GM11168 (cell line): ENCODE results near the gene ZNF354C.
"Not testable (repeated sequence)": the region's sequence is repeated elsewhere in the genome, so short reads cannot be mapped to it uniquely, and the experiment has no call there.

Experiments
- in situ Hi-C: fragments of 300-500 bp; cut with MboI; formaldehyde crosslinking; loops from one replicate; pipeline ENCODE4 v1.12.0; 2022; ENCODE audit warnings: low sequenced_read_pairs; ENCODE audit not compliant: unreplicated experiment

The ZNF354C gene

DNA sequence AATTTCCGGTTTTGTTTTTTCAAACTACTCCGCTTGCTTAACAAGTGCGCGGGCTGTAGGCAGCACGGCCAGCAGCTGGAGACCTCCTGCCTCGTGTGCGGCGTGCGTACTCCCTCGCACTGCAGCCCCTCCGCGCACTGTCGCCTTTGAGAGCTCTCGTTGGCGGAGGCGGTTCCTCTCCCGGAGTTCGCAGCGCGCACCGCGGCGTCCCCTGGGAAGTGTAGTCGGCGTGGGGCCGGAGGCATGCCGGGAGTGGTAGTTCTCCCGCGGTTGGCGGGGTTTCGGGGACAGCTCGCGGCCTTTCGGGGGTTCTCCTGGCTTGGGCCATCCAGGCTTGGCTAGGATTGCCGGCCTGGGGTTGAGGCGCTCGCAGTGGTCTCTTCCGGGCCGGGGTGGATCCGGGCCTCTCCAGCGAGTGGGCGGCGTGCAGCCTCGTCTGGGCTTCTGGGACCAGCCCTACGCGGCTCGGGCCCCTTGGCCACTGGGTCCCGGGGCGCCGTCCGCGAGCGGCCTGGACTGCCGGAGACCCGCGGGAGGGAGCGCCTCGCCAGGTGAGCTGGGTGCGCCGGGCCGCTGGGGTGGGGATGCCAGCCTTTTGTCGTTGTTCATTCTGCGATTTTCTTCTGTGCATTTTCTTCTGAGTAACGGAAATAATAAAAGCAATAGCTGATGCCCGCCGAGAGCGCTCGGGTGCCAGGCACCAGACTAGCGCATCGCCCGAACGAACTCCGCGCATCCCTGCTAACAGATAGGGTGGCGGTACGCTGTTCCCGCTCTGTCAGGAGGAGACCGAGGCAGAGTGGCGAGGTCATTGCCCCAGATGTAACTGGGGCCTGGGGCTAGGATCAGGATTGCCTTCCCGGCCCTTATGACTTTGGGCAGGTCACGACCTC, at the start of gene ZNF354C:
Gene ZNF354C, plus strand, starts transcription at position 258 of the 893 bp plus-strand sequence. CDS start 1,696 bp downstream, outside the sequence.
- in situ Hi-C loops, result no loop called here

DNA sequence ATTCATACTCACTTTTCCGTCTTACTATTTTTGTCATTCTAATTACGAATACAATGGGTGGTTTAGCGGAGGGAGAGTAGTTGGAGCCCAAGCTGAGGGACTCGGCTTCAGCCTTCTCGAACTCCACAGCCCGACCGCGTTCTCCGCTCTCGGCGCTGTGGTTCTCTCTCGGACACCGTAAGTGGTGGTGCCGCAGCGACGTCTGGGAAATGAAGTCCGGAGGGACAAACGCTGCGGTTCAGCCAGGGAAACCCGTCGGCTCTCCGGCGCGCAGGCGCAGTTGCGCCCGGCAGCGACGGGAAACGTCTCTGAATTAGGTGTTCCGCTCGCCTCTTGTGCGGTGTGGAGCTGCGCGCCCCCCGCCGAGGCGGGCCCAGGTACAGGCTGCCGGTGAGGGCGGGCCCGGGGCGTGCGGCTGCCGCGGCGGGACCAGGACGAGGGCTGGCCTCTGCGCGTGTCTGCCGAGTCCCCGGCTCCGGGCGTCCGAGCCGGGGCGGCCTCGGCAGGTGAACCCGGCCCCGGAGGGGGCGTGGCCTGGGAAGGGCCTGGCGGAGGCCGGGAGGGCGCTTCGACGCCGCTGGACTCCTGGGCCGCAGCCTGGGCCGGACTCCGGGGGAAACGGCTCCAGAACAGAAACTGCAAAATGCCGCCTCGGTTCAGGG, 36.5 kb upstream of the ZNF354C start, which contains the start of gene ZNF879:
Gene ZNF879, plus strand, starts transcription at position 277 of the 662 bp plus-strand sequence. CDS start 1,201 bp downstream, outside the sequence.
- in situ Hi-C loops, result no loop called here

DNA sequence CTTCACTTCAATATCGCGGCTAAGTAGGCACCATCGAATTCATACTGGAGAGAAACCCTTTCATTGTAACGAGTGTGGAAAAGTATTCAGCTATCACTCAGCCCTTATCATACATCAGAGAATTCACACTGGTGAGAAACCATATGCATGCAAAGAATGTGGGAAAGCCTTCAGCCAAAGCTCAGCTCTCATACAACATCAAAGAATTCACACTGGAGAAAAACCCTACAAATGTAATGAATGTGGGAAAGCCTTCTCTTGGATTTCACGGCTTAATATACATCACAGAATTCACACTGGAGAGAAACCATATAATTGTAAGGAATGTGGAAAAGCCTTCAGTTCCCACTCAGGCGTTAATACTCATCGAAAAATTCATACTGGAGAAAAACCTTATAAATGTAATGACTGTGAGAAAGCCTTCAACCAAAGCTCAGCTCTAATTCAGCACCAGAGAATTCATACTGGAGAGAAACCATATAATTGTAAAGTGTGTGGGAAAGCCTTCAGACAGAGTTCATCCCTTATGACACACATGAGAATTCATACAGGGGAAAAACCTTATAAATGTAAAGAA, 27.1 kb upstream of the ZNF354C start:
- in situ Hi-C loops, result no loop called here

DNA sequence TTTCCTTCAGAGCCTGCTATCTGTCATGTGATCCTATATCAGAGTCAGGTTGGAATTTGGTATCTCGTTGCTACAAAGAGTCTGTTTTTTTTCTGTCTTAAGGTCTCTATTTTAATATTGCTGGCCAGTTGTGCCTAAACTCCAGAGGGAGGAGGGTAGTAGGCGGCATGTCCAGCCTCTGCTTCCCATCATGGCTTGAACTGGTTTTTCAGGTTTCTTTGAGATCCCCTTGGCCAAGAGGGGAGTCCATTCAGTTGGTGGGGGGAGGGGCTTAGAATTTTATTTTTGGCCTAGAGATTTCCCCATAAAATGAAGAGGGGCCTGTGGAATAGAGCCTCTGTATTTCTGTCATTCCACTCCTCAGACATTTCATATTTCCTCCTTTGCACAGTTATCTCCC, 15.4 kb upstream of the ZNF354C start:
- in situ Hi-C loops, result no loop called here

DNA sequence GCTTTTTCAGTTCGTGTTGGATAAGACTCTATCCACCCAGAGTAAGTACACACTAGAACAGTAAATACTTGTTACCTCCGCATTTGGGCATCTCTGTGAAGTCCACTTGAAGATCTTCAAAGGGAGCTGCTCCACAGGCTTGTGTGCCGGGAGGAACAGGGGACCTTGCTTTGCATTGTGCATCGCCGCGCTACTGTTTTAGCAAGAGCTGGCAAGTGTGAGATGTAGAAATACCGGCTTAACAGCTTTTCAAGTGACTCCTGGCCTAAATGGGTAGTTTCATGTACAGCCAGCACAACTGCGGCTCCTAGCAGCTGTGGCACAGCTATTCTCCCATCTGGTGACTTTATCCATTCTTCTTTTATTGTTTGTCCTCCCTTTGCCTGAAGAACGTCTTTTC, 8.4 kb upstream of the ZNF354C start:
- in situ Hi-C loops, result no loop called here

DNA sequence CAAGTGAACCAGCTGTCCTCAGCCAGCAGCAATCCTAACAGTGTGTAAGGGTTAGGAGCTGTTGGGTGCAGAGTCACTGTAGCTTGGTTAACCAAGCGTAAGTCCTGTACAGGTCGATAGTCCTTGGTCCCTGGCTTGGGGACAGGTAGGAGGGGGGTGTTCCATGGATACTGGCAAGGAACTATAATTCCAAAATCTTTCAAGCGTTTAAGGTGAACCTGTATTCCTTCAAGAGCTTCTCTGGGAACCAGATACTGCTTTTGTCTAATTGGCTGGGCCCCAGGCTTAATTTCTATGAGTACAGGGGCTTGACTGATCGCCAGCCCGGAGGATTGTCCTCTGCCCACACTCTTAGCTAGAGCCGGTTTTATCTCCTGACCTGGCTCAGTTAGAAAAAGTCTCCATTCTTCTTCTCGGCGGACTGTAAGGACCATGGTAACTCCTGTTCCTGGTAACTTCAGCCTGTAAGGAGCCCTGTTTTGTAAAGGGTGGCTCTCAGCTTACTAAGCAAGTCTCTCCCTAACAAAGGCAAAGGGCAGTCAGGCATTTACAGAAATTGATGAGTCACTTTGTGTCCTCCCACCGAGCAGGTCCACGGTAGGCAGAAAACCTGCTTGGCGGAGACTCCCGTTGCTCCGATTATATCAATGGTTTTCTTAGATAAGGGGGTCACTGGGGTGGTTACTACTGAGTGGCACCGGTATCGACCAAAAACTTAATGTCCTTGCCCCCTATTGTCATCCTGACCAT, 6.0 kb upstream of the ZNF354C start:
- in situ Hi-C loops, result no loop called here

DNA sequence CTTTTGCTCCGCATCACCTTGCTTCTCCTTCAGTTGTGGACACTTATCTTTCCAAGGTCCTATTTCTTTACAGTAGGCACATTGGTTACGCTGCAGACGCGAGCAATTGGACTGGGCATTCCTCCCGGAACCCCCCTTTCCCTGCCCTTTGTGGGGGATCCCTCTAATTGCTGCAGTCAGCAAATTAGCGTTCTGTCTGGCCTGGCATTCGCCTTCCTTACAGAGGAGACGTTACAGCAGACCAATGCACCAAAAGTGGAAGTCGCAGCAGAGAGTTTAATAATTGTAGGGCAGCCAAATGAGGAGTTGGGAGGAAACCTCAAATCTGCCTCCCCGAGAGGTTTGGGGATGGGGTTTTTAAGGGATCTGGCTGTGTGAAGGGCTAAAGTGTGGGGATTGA, 5.3 kb upstream of the ZNF354C start:
- in situ Hi-C loops, result no loop called here

DNA sequence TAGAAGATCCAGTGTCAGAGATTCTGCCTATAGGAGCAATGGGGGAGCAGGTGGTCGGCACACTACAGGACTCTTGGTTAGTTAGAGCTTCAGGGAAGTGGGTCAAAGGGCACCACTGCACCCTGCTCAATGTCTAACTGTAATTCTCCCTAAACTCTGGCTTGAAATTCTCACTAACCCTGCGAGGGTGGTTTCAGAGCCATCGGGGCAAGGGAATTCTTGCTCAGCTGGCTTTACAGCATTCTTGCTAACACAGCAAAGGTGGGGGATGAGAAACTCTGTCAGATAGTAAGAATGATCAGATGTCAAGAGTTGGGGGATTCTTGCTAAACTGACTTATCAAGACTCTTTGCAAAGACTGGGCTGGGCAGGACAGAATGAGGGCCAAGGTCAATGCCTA, 4.7 kb upstream of the ZNF354C start:
- in situ Hi-C loops, result no loop called here

DNA sequence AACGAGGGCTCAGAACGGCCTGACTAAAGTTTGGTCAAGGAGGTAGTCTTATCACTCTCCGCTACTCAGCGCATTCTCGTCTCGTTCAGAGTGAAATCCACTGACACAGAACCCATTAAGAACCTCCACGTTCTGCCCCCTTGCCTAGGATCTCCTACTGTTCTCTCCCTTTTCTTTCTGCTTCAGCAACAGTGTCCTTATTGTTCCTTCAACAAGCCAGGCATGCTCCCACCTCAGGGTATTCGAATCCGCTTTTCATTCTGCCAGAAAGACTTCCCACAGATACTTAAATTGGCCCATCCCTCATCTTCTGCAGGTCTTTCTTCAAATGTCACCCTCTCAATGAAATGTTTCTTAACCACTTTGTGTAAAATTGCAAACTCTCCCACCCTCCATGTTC, 4.3 kb upstream of the ZNF354C start:
- in situ Hi-C loops, result no loop called here

DNA sequence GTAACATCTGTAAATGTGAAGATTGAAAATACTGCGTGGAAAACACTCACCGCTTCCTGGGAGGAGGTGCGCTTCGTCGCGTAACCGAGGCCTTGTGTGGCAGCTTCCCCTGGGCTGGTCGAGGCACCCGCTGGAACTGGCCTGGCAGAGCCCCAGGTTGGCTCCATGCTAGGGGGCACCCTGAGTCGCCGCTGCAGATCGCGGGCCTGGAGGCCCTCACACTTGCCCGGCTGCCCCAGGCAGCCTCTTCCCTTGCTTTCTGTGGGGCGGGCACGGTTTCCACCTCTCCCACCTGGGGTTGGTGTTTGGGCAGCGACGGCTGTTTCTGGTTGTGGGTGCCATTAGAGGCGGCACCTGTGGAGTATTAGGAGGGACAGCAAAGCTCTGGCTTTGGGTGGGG, 852 bp downstream of the ZNF354C start:
- in situ Hi-C loops, result no loop called here

DNA sequence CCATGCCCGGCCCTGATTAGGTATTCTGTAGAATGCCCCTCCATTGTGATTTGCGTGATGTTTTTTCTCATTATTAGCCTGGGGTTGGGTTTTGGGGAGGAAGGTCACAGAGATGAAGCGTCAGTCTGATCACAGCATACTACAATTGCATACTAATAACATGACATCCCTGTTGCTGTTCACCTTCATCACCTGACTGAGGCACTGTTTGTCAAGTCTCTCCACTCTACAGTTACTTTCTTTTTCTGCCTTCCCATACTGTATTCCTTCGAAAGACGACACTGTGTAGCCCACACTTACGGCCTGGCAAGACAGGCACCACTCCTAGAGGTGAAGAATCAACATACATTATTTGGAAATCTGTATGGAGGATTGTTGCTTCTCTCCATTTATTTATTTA, 5.5 kb downstream of the ZNF354C start:
- in situ Hi-C loops, result no loop called here

DNA sequence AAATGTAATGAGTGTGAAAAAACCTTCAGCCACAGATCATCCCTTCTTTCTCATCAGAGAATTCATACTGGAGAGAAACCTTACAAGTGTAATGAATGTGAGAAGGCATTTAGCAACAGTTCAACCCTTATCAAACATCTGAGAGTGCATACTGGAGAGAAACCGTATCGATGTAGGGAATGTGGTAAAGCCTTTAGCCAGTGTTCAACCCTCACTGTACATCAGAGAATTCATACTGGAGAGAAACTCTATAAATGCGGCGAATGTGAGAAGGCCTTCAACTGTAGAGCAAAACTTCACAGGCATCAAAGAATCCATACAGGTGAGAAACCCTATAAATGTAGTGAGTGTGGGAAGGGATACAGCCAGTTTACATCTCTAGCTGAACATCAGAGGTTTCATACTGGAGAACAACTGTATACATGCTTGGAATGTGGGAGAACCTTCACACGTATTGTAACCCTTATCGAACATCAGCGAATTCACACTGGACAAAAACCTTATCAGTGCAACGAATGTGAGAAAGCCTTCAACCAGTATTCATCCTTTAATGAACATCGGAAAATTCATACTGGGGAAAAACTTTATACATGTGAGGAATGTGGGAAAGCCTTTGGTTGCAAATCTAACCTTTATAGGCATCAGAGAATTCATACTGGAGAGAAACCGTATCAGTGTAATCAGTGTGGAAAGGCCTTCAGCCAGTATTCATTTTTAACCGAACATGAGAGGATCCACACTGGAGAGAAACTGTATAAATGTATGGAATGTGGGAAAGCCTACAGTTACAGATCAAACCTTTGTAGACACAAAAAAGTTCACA, 19.2 kb downstream of the ZNF354C start:
- in situ Hi-C loops, result no loop called here

DNA sequence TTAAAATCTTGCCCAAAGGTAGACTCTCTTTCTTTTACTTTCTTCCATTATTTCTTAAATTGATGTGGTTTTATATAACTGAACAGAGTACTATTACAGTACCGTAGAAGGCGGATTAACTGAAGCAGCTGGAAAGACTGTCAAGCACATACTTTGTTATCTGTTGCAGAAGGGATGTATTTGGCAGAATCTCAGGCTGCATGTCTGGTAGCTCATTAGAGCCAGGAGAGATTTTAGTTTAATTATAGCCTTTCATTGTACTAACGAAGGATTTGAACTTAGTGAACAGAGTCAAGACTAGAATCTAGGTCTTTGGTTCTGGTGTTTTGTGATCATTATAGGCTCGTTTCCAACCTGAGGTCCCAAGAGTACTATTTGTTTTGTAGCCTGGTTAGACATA, 20.6 kb downstream of the ZNF354C start:
- in situ Hi-C loops, result no loop called here

DNA sequence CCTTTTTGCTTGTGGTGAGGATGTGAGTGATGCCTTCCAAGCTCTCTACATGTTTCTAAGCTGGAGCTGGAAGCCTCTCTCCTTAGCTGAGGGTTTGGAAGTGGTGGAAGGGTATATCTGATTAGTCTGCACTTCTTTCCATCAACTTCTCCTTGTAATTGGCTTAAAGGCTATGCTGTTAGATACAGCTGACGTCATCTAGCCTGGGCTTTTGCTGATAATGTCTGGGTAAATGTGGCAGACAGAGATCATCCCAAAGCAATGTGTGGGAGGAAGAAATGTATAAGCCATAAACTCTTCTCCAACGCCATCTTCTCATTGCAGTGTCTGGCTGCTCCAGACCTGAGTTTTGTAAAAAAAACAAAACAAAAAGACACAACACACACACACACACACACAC, 29.3 kb downstream of the ZNF354C start:
- in situ Hi-C loops, result no loop called here

DNA sequence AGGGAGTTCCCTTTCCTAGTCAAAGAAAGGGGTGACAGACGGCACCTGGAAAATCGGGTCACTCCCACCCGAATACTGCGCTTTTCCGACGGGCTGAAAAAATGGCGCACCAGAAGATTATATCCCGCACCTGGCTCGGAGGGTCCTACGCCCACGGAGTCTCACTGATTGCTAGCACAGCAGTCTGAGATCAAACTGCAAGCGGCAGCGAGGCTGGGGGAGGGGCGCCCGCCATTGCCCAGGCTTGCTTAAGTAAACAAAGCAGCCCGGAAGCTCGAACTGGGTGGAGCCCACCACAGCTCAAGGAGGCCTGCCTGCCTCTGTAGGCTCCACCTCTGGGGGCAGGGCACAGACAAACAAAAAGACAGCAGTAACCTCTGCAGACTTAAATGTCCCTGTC, 41.1 kb downstream of the ZNF354C start:
- in situ Hi-C loops, result not testable (repeated sequence)

DNA sequence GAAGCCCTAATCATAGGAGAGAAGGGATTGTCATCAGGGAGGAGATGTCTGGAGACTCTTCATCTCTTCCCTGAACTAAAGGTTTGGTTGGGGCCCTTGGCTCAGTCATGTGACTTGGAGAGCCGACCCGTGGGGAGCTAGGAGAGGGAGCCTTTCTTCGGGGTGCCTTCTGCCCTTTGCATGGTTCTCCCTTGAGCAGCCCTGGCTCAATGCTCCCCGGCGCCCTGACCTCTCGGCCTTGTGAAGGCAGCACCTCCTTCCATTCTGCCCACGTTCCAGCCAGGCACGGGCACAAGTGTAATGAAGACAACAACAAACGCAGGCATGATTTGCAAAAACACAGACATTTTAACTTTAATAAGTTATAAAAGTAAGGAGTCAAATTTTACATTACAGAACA, 50.4 kb downstream of the ZNF354C start:
- in situ Hi-C loops, result no loop called here

DNA sequence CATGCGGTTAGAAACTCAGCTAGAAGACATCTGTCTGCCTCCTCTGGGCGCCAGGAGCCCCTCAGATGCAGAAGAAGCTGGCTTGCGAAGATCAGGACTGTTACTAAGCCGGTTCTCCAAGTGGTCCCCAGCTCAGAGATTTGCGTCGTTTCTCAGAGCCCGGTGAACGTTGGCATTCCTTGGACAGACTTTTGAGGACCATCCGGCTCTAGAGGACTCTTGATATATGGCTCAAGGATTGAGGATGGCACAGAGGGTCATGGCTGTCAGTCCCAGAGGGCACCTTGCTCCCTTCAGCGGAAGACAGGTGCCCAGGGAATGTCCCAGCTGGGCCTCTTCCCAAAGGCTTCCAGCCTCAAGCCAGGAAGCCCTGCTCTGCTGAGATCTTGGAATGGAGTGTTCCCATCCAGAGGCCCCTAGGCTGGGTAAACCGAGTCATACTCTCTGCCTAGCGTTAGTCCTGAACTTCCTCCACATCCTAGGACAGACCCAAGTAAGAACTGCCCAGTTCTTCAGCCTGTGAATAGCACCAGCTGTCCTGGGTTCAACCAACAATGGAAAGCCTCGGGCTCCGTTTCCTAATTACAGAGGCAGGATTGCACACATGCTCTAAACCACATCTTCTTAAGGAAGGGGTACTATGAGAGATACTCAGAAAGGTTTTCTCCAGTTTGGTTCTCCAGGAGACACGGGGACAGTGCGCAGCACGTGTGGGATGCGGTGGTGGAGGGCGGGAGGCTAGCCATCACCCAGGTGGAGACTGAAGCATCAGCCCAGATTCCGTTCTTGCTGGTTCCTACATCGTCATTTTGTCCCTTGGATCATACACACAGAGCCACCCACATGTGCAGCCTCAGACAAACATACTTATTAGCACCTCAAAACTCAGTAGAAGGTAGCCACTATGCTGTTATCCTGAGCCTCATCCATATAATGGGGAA, 51.4 kb downstream of the ZNF354C start:
- in situ Hi-C loops, result no loop called here

DNA sequence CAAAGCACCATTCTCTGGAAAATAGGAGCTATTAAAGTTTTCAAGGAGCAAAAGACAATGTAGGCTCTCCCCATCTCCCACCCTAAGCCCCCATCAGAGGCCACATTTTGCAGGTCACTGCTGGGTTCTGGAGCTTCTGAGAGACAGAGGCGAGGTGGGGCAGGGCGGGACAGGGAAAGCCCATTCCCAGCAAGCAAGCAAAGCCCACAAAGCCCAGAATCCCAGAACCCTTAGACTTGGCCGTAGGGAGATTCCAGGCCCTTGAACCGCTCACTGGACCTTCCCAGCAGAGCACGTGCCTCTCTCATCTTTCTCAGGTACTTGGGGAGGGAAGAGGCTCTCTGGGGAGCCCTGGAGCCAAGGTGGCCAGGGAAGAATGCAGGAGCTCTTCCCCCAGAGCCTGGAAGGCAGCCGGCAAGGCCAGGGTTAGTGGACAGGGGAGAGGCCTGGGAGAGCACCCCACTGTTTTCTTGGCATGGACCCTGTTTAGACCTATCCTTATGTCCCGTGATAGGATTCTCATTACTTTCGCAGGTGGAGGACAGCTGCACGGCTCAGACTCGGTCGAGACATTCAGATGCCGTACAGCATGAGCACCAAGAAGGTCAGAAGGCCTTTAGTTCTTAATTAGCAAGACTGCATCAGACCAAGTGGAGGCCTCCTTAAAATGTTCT, 52.4 kb downstream of the ZNF354C start:
- in situ Hi-C loops, result no loop called here
